GM23338 (cell line): ENCODE measurements around the gene SESN1. TPM values are rescaled to one million over a fixed set of nuclear protein-coding genes. Genes with fewer than 3 reads are reported as not detected.

Experiments
- ATAC-seq: fragments of 200-7000 bp; cut with Tn5 transposase; 3 replicates; pipeline ENCODE4 v1.9.1; 2020
- DNase-seq: peaks from one replicate; pipeline ENCODE4 v3.0.0-alpha.2; 2015; ENCODE audit warnings: low spot score
- H2AFZ ChIP-seq: fragments of 200-600 bp; sonication (generic); 2 replicates; pipeline ENCODE4 v1.8.0; 2016; ENCODE audit warnings: antibody characterized with exemption, mild to moderate bottlenecking, moderate library complexity
- H3F3A ChIP-seq: fragments of 200-600 bp; sonication (generic); replicated peaks from 2 replicates; pipeline ENCODE4 v1.8.0; 2017; ENCODE audit warnings: antibody characterized with exemption, mixed run types, low read depth
- H3K27ac ChIP-seq: fragments of 200-600 bp; sonication (generic); 2 replicates; pipeline ENCODE4 v1.6.1; 2016; ENCODE audit warnings: low read depth
- H3K27me3 ChIP-seq: fragments of 200-600 bp; sonication (generic); 2 replicates; pipeline ENCODE4 v1.8.0; 2016; ENCODE audit warnings: mild to moderate bottlenecking, mixed run types, moderate library complexity; ENCODE audit not compliant: insufficient read depth
- H3K36me3 ChIP-seq: fragments of 200-600 bp; sonication (generic); 2 replicates; pipeline ENCODE4 v1.8.0; 2016; ENCODE audit warnings: mild to moderate bottlenecking; ENCODE audit not compliant: insufficient read depth
- H3K4me1 ChIP-seq: fragments of 200-600 bp; sonication (generic); 2 replicates; pipeline ENCODE4 v1.8.0; 2016; ENCODE audit warnings: mild to moderate bottlenecking, moderate library complexity; ENCODE audit not compliant: insufficient read depth
- H3K4me2 ChIP-seq: fragments of 200-600 bp; sonication (generic); 2 replicates; pipeline ENCODE4 v1.7.1; 2017; ENCODE audit warnings: mixed run types
- H3K4me3 ChIP-seq: fragments of 200-600 bp; sonication (generic); 2 replicates; pipeline ENCODE4 v1.6.1; 2016; ENCODE audit warnings: mixed run types
- H3K79me2 ChIP-seq: fragments of 200-600 bp; sonication (generic); replicated peaks from 2 replicates; pipeline ENCODE4 v1.8.0; 2017; ENCODE audit warnings: mild to moderate bottlenecking; ENCODE audit not compliant: insufficient read depth
- H3K9me2 ChIP-seq: fragments of 200-600 bp; sonication (generic); 2 replicates; pipeline ENCODE4 v1.8.0; 2017; ENCODE audit not compliant: insufficient read depth
- H4K20me1 ChIP-seq: fragments of 200-600 bp; sonication (generic); replicated peaks from 2 replicates; pipeline ENCODE4 v1.8.0; 2017; ENCODE audit warnings: mild to moderate bottlenecking; ENCODE audit not compliant: insufficient read depth
- H3K27ac Mint-ChIP-seq: 2 replicates; pipeline ENCODE4 v1.8.0; 2020; ENCODE audit warnings: inconsistent platforms, mild to moderate bottlenecking, moderate library complexity, mixed read lengths
- H3K27me3 Mint-ChIP-seq: 3 replicates; pipeline ENCODE4 v1.8.0; 2022; ENCODE audit warnings: low read depth, mild to moderate bottlenecking, moderate library complexity, mixed read lengths, inconsistent platforms; ENCODE audit not compliant: insufficient read depth, poor library complexity
- H3K36me3 Mint-ChIP-seq: 3 replicates; pipeline ENCODE4 v1.8.0; 2021; ENCODE audit warnings: low read depth, mild to moderate bottlenecking, inconsistent platforms, moderate library complexity, mixed read lengths
- H3K4me1 Mint-ChIP-seq: 3 replicates; pipeline ENCODE4 v1.8.0; 2020; ENCODE audit warnings: mild to moderate bottlenecking, inconsistent platforms, mixed read lengths
- H3K4me3 Mint-ChIP-seq: 3 replicates; pipeline ENCODE4 v1.8.0; 2021; ENCODE audit warnings: moderate library complexity, mild to moderate bottlenecking, inconsistent platforms, mixed read lengths
- H3K9me3 Mint-ChIP-seq: 3 replicates; pipeline ENCODE4 v1.8.0; 2020; ENCODE audit warnings: moderate library complexity, mild to moderate bottlenecking, inconsistent platforms, mixed read lengths
- CREB1 ChIP-seq: fragments of 250-450 bp; sonication (Bioruptor Pico); IDR thresholded peaks from 2 replicates; pipeline ENCODE4 v1.5.0; 2020; ENCODE audit warnings: low read depth, mild to moderate bottlenecking, moderate library complexity
- EZH2 ChIP-seq: fragments of 200-600 bp; sonication (generic); IDR thresholded peaks from one replicate; pipeline ENCODE4 v1.8.0; 2017; ENCODE audit warnings: antibody characterized with exemption, mild to moderate bottlenecking, low read depth; ENCODE audit not compliant: unreplicated experiment
- JUNB ChIP-seq: IDR thresholded peaks from one replicate; pipeline ENCODE4 v1.6.1; 2016; ENCODE audit warnings: antibody characterized with exemption; ENCODE audit not compliant: unreplicated experiment
- NANOG ChIP-seq: IDR thresholded peaks from 2 replicates; pipeline ENCODE4 v1.6.1; 2016; ENCODE audit warnings: antibody characterized with exemption, borderline replicate concordance
- POLR2AphosphoS5 ChIP-seq: IDR thresholded peaks from 2 replicates; pipeline ENCODE4 v1.6.1; 2016; ENCODE audit warnings: antibody characterized with exemption, low read depth
- STAT1 ChIP-seq: IDR thresholded peaks from one replicate; pipeline ENCODE4 v1.6.1; 2016; ENCODE audit warnings: antibody characterized with exemption; ENCODE audit not compliant: unreplicated experiment
- ZNF114 ChIP-seq: fragments of 250-450 bp; sonication (Bioruptor Pico); IDR thresholded peaks from 2 replicates; pipeline ENCODE4 v1.5.0; 2020; ENCODE audit warnings: mild to moderate bottlenecking, moderate library complexity
- ZNF331 ChIP-seq: fragments of 250-450 bp; sonication (Bioruptor Pico); IDR thresholded peaks from 2 replicates; pipeline ENCODE4 v1.5.0; 2020; ENCODE audit warnings: low read depth, mild to moderate bottlenecking, moderate library complexity
- polyA plus RNA-seq: library from polyadenylated mRNA; unstranded; fragments of >200 nt; fragmentation: Nextera tagmentation; extraction: Ambion mirVana; gene quantifications from 2 replicates; pipeline ENCODE4 v1.2.1, GENCODE V29; 2016
- total RNA-seq: library from RNA; depleted of rRNA; stranded (reverse); fragments of >200 nt; shearing (Covaris generic); gene quantifications from 2 replicates; pipeline ENCODE4 v1.2.3, GENCODE V29; 2014
- TF ChIP-seq, protein P1 (sequence below), 2 experiments: fragments of 200-600 bp in 1 of 2; sonication (generic) in 1 of 2; conservative IDR thresholded peaks; 2 replicates each; pipeline versions ENCODE4 v1.5.1 to v1.6.1; 2016 to 2017; ENCODE audit warnings: antibody characterized with exemption in 2 of 2, low read depth in 2 of 2, mild to moderate bottlenecking in 2 of 2, moderate library complexity in 1 of 2
- TF ChIP-seq, protein P2 (sequence below): IDR thresholded peaks from one replicate; pipeline ENCODE4 v1.6.1; 2018; ENCODE audit warnings: antibody characterized with exemption; ENCODE audit not compliant: unreplicated experiment
- TF ChIP-seq, protein P3 (sequence below): fragments of 250-450 bp; sonication (Bioruptor Pico); IDR thresholded peaks from 2 replicates; pipeline ENCODE4 v1.5.0; 2020; ENCODE audit warnings: mild to moderate bottlenecking, moderate library complexity

Gene SESN1
- total and polyA plus RNA-seq, 2 experiments from 2014 or later: 26.2 to 36.4 TPM

DNA sequence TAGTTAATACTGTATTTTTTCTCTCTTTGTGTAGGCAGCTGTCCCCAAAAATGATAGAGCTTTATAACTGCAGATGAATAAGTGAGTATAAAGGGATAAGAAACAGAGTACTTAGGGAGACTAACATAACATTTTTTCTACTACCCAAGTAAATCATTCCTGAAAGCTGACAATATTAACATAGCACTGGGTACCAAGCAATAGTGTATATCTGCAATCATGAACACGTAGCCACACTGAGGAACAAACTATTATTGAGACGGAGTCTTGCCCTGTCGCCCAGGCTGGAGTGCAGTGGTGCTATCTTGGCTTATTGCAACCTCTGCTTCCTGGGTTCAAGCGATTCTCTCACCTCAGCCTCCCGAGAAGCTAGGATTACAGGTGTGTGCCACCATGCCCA lies 105.9 kb downstream of the SESN1 start:
- Mint-ChIP-seq H3K4me1 (no peaks in the 10 kb centered on the region; the same call in 2 of the 3 replicates), H3K4me3 (no peak overlapping the region), H3K27ac (no peak overlapping the region), H3K27me3 (no peaks in the 10 kb centered on the region), H3K36me3 (peaks cover 30% of the 10 kb centered on the region), H3K9me3 (no peaks in the 10 kb centered on the region)
- Histone ChIP-seq H2AFZ (no peak overlapping the region), H4K20me1 (no peaks in the 10 kb centered on the region), H3K4me1 (no peaks in the 10 kb centered on the region), H3K9me2 (no peaks in the 10 kb centered on the region), H3K27me3 (no peaks in the 10 kb centered on the region), H3K27ac (no peak overlapping the region), H3K79me2 (no peaks in the 10 kb centered on the region), H3K36me3 (0 out of 2 replicates have a peak, but pooled peaks cover 7% of the 10 kb centered on the region), H3F3A (no peaks in the 10 kb centered on the region), H3K4me2 (no peak overlapping the region), H3K4me3 (no peak overlapping the region)
- DNase-seq: no peak
- TF ChIP-seq, protein P1, sequence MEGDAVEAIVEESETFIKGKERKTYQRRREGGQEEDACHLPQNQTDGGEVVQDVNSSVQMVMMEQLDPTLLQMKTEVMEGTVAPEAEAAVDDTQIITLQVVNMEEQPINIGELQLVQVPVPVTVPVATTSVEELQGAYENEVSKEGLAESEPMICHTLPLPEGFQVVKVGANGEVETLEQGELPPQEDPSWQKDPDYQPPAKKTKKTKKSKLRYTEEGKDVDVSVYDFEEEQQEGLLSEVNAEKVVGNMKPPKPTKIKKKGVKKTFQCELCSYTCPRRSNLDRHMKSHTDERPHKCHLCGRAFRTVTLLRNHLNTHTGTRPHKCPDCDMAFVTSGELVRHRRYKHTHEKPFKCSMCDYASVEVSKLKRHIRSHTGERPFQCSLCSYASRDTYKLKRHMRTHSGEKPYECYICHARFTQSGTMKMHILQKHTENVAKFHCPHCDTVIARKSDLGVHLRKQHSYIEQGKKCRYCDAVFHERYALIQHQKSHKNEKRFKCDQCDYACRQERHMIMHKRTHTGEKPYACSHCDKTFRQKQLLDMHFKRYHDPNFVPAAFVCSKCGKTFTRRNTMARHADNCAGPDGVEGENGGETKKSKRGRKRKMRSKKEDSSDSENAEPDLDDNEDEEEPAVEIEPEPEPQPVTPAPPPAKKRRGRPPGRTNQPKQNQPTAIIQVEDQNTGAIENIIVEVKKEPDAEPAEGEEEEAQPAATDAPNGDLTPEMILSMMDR (conservative IDR thresholded peaks at IDR 0.05; ENCODE audit: low read depth in 2 of 2): no peak
- TF ChIP-seq POLR2AphosphoS5: no peak
- no peak for TF ChIP-seq ZNF331
- TF ChIP-seq JUNB: no peak
- ATAC-seq: no peak

- ATAC-seq (no peak), DNase-seq (no peak)
- peaks cover 25% of the 10 kb centered on the region for H3K36me3 Mint-ChIP-seq
- Histone ChIP-seq H2AFZ (no peak overlapping the region), H3K9me2 (no peaks in the 10 kb centered on the region), H3F3A (no peaks in the 10 kb centered on the region), H3K79me2 (no peaks in the 10 kb centered on the region), H3K4me1 (no peaks in the 10 kb centered on the region), H3K36me3 (0 out of 2 replicates have a peak, but pooled peaks cover 7% of the 10 kb centered on the region), H3K27me3 (no peaks in the 10 kb centered on the region), H3K27ac (no peak overlapping the region), H3K4me2 (no peak overlapping the region), H3K4me3 (no peak overlapping the region), H4K20me1 (no peaks in the 10 kb centered on the region)
- H3K4me1 Mint-ChIP-seq: no peaks in the 10 kb centered on the region; the same call in 2 of the 3 replicates
- H3K27me3 Mint-ChIP-seq: no peaks in the 10 kb centered on the region
- no peaks in the 10 kb centered on the region for H3K9me3 Mint-ChIP-seq
- no peak overlapping the region for H3K27ac Mint-ChIP-seq
- no peak overlapping the region for H3K4me3 Mint-ChIP-seq
- no peak for TF ChIP-seq STAT1
- TF ChIP-seq, protein P2, sequence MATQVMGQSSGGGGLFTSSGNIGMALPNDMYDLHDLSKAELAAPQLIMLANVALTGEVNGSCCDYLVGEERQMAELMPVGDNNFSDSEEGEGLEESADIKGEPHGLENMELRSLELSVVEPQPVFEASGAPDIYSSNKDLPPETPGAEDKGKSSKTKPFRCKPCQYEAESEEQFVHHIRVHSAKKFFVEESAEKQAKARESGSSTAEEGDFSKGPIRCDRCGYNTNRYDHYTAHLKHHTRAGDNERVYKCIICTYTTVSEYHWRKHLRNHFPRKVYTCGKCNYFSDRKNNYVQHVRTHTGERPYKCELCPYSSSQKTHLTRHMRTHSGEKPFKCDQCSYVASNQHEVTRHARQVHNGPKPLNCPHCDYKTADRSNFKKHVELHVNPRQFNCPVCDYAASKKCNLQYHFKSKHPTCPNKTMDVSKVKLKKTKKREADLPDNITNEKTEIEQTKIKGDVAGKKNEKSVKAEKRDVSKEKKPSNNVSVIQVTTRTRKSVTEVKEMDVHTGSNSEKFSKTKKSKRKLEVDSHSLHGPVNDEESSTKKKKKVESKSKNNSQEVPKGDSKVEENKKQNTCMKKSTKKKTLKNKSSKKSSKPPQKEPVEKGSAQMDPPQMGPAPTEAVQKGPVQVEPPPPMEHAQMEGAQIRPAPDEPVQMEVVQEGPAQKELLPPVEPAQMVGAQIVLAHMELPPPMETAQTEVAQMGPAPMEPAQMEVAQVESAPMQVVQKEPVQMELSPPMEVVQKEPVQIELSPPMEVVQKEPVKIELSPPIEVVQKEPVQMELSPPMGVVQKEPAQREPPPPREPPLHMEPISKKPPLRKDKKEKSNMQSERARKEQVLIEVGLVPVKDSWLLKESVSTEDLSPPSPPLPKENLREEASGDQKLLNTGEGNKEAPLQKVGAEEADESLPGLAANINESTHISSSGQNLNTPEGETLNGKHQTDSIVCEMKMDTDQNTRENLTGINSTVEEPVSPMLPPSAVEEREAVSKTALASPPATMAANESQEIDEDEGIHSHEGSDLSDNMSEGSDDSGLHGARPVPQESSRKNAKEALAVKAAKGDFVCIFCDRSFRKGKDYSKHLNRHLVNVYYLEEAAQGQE: no peak
- no peak for TF ChIP-seq CREB1 (CRISPR knock-in tag)
- no peak for TF ChIP-seq EZH2
- no peak for TF ChIP-seq NANOG
- no peak for TF ChIP-seq POLR2AphosphoS5
- no peak for TF ChIP-seq JUNB
- no peak for TF ChIP-seq ZNF114 (CRISPR knock-in tag)
- TF ChIP-seq, protein P3, sequence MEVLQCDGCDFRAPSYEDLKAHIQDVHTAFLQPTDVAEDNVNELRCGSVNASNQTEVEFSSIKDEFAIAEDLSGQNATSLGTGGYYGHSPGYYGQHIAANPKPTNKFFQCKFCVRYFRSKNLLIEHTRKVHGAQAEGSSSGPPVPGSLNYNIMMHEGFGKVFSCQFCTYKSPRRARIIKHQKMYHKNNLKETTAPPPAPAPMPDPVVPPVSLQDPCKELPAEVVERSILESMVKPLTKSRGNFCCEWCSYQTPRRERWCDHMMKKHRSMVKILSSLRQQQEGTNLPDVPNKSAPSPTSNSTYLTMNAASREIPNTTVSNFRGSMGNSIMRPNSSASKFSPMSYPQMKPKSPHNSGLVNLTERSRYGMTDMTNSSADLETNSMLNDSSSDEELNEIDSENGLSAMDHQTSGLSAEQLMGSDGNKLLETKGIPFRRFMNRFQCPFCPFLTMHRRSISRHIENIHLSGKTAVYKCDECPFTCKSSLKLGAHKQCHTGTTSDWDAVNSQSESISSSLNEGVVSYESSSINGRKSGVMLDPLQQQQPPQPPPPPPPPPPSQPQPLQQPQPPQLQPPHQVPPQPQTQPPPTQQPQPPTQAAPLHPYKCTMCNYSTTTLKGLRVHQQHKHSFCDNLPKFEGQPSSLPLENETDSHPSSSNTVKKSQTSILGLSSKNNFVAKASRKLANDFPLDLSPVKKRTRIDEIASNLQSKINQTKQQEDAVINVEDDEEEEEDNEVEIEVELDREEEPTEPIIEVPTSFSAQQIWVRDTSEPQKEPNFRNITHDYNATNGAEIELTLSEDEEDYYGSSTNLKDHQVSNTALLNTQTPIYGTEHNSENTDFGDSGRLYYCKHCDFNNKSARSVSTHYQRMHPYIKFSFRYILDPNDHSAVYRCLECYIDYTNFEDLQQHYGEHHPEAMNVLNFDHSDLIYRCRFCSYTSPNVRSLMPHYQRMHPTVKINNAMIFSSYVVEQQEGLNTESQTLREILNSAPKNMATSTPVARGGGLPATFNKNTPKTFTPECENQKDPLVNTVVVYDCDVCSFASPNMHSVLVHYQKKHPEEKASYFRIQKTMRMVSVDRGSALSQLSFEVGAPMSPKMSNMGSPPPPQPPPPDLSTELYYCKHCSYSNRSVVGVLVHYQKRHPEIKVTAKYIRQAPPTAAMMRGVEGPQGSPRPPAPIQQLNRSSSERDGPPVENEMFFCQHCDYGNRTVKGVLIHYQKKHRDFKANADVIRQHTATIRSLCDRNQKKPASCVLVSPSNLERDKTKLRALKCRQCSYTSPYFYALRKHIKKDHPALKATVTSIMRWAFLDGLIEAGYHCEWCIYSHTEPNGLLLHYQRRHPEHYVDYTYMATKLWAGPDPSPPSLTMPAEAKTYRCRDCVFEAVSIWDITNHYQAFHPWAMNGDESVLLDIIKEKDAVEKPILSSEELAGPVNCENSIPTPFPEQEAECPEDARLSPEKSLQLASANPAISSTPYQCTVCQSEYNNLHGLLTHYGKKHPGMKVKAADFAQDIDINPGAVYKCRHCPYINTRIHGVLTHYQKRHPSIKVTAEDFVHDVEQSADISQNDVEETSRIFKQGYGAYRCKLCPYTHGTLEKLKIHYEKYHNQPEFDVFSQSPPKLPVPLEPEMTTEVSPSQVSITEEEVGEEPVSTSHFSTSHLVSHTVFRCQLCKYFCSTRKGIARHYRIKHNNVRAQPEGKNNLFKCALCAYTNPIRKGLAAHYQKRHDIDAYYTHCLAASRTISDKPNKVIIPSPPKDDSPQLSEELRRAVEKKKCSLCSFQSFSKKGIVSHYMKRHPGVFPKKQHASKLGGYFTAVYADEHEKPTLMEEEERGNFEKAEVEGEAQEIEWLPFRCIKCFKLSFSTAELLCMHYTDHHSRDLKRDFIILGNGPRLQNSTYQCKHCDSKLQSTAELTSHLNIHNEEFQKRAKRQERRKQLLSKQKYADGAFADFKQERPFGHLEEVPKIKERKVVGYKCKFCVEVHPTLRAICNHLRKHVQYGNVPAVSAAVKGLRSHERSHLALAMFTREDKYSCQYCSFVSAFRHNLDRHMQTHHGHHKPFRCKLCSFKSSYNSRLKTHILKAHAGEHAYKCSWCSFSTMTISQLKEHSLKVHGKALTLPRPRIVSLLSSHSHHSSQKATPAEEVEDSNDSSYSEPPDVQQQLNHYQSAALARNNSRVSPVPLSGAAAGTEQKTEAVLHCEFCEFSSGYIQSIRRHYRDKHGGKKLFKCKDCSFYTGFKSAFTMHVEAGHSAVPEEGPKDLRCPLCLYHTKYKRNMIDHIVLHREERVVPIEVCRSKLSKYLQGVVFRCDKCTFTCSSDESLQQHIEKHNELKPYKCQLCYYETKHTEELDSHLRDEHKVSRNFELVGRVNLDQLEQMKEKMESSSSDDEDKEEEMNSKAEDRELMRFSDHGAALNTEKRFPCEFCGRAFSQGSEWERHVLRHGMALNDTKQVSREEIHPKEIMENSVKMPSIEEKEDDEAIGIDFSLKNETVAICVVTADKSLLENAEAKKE (CRISPR knock-in tag): no peak
These were observed 106.3 kb downstream of the SESN1 start for GRCh38 chr6:108988296-108988695.
